Neural cell (in vitro differentiated cells): ENCODE data around the gene RNU7-1. TPM values are rescaled to one million over a fixed set of nuclear protein-coding genes. Genes with fewer than 3 reads are reported as not detected.

Experiments
- H2AFZ ChIP-seq: fragments of 200-600, 300-800 bp; sonication (generic), shearing (Covaris generic); 2 replicates; pipeline ENCODE4 v1.6.0; 2014; ENCODE audit warnings: low read depth, mild to moderate bottlenecking, antibody characterized with exemption, low read length, moderate library complexity
- H3F3A ChIP-seq: fragments of 200-600 bp; shearing (Covaris generic); 2 replicates; pipeline ENCODE4 v1.6.1; 2016; ENCODE audit warnings: mild to moderate bottlenecking, moderate library complexity, mixed read lengths, antibody characterized with exemption, low read length; ENCODE audit not compliant: insufficient read depth, poor library complexity, severe bottlenecking
- H3K27ac ChIP-seq: fragments of 200-600, 300-800 bp; sonication (generic), shearing (Covaris generic); 2 replicates; pipeline ENCODE4 v1.5.1; 2014; ENCODE audit warnings: mild to moderate bottlenecking, low read length, moderate library complexity
- H3K27me3 ChIP-seq: fragments of 300-800, 200-600 bp; sonication (generic), shearing (Covaris generic); 2 replicates; pipeline ENCODE4 v1.6.0; 2014; ENCODE audit warnings: mild to moderate bottlenecking, low read depth, low read length, moderate library complexity; ENCODE audit not compliant: insufficient read depth
- H3K36me3 ChIP-seq: fragments of 300-800, 200-600 bp; sonication (generic), shearing (Covaris generic); 2 replicates; pipeline ENCODE4 v1.5.1; 2014; ENCODE audit warnings: mild to moderate bottlenecking, antibody characterized with exemption, low read length, moderate library complexity; ENCODE audit not compliant: insufficient read depth
- H3K4me2 ChIP-seq: fragments of 300-800, 200-600 bp; sonication (generic), shearing (Covaris generic); 2 replicates; pipeline ENCODE4 v1.6.0; 2014; ENCODE audit warnings: mild to moderate bottlenecking, low read length
- H3K4me3 ChIP-seq: fragments of 300-800, 200-600 bp; sonication (generic), shearing (Covaris generic); 2 replicates; pipeline ENCODE4 v1.5.1; 2014; ENCODE audit warnings: mild to moderate bottlenecking, low read length, moderate library complexity
- H3K79me2 ChIP-seq: fragments of 200-600 bp; shearing (Covaris generic); replicated peaks from 2 replicates; pipeline ENCODE4 v1.6.0; 2014; ENCODE audit warnings: mild to moderate bottlenecking, low read length, moderate library complexity; ENCODE audit not compliant: insufficient read depth
- H3K9ac ChIP-seq: fragments of 300-800, 200-600 bp; sonication (generic), shearing (Covaris generic); 2 replicates; pipeline ENCODE4 v1.6.1; 2016; ENCODE audit warnings: mild to moderate bottlenecking, low read length, mixed read lengths
- H3K9me2 ChIP-seq: fragments of 200-600 bp; shearing (Covaris generic); 2 replicates; pipeline ENCODE4 v1.6.1; 2016; ENCODE audit warnings: mild to moderate bottlenecking, low read length, mixed read lengths; ENCODE audit not compliant: insufficient read depth
- H3K9me3 ChIP-seq: fragments of 200-600, 300-800 bp; sonication (generic), shearing (Covaris generic); 2 replicates; pipeline ENCODE4 v1.6.1; 2016; ENCODE audit warnings: mild to moderate bottlenecking, mixed run types, low read length, moderate library complexity, mixed read lengths
- H4K20me1 ChIP-seq: fragments of 200-600 bp; shearing (Covaris generic); 2 replicates; pipeline ENCODE4 v1.6.1; 2016; ENCODE audit warnings: mild to moderate bottlenecking, mixed run types; ENCODE audit not compliant: insufficient read depth
- CTCF ChIP-seq: fragments of 450-650 bp; IDR thresholded peaks from 2 replicates; pipeline ENCODE4 v1.5.1; 2014; ENCODE audit warnings: antibody characterized with exemption, mild to moderate bottlenecking, moderate library complexity; ENCODE audit not compliant: poor library complexity, severe bottlenecking
- EP300 ChIP-seq: fragments of 450-650 bp; conservative IDR thresholded peaks from 2 replicates; pipeline ENCODE4 v1.6.1; 2014; ENCODE audit warnings: antibody characterized with exemption, mild to moderate bottlenecking, moderate library complexity; ENCODE audit not compliant: poor library complexity, severe bottlenecking
- EZH2 ChIP-seq: fragments of 200-600, 300-800 bp; shearing (Covaris generic), sonication (generic); IDR thresholded peaks from 2 replicates; pipeline ENCODE4 v1.6.1; 2014; ENCODE audit warnings: antibody characterized with exemption, low read length, borderline replicate concordance, mild to moderate bottlenecking; ENCODE audit not compliant: insufficient read depth, poor library complexity, severe bottlenecking
- MXI1 ChIP-seq: fragments of 450-650 bp; conservative IDR thresholded peaks from 2 replicates; pipeline ENCODE4 v1.6.1; 2014; ENCODE audit warnings: antibody characterized with exemption, mild to moderate bottlenecking; ENCODE audit not compliant: poor library complexity, severe bottlenecking
- POLR2AphosphoS5 ChIP-seq: IDR thresholded peaks from 2 replicates; pipeline ENCODE4 v1.6.1; 2012
- RAD21 ChIP-seq: fragments of 450-650 bp; conservative IDR thresholded peaks from 2 replicates; pipeline ENCODE4 v1.6.1; 2014; ENCODE audit warnings: antibody characterized with exemption, mild to moderate bottlenecking, moderate library complexity
- SMC3 ChIP-seq: fragments of 450-650 bp; conservative IDR thresholded peaks from 2 replicates; pipeline ENCODE4 v1.6.1; 2014; ENCODE audit warnings: antibody characterized with exemption, mild to moderate bottlenecking, moderate library complexity; ENCODE audit not compliant: poor library complexity
- TAF1 ChIP-seq: IDR thresholded peaks from 2 replicates; pipeline ENCODE4 v1.6.1; 2012; ENCODE audit warnings: low read depth
- polyA plus RNA-seq: library from polyadenylated mRNA; depleted of rRNA; stranded (reverse); fragments of >200 nt; gene quantifications from 2 replicates; pipeline ENCODE4 v1.2.3, GENCODE V29; 2014
- TF ChIP-seq, protein P1 (sequence below): IDR thresholded peaks from 2 replicates; pipeline ENCODE4 v1.6.1; 2012; ENCODE audit warnings: borderline replicate concordance

RNU7-1 gene
- polyA plus RNA-seq, 1 donor from 2014 or later: not detected

GRCh38 chr12:6946920-6947374, 3.3 kb downstream of the RNU7-1 start:
- H3K36me3 ChIP-seq: no peaks in the 10 kb centered on the region
- no peaks in the 10 kb centered on the region for H3K79me2 ChIP-seq
- no peak overlapping the region for H2AFZ ChIP-seq
- no peak overlapping the region for H3K9ac ChIP-seq
- H3K4me2 ChIP-seq: no peak overlapping the region
- no peaks in the 10 kb centered on the region for H3K27me3 ChIP-seq
- H3K9me2 ChIP-seq: no peaks in the 10 kb centered on the region
- peaks cover 4% of the 10 kb centered on the region for H3F3A ChIP-seq
- no peak for TF ChIP-seq TAF1
- no peak for TF ChIP-seq MXI1
- no peak for TF ChIP-seq CTCF
- no peak for TF ChIP-seq EZH2
- no peak for TF ChIP-seq RAD21
- no peak for TF ChIP-seq POLR2AphosphoS5
- TF ChIP-seq SMC3: no peak
- TF ChIP-seq, protein P1, sequence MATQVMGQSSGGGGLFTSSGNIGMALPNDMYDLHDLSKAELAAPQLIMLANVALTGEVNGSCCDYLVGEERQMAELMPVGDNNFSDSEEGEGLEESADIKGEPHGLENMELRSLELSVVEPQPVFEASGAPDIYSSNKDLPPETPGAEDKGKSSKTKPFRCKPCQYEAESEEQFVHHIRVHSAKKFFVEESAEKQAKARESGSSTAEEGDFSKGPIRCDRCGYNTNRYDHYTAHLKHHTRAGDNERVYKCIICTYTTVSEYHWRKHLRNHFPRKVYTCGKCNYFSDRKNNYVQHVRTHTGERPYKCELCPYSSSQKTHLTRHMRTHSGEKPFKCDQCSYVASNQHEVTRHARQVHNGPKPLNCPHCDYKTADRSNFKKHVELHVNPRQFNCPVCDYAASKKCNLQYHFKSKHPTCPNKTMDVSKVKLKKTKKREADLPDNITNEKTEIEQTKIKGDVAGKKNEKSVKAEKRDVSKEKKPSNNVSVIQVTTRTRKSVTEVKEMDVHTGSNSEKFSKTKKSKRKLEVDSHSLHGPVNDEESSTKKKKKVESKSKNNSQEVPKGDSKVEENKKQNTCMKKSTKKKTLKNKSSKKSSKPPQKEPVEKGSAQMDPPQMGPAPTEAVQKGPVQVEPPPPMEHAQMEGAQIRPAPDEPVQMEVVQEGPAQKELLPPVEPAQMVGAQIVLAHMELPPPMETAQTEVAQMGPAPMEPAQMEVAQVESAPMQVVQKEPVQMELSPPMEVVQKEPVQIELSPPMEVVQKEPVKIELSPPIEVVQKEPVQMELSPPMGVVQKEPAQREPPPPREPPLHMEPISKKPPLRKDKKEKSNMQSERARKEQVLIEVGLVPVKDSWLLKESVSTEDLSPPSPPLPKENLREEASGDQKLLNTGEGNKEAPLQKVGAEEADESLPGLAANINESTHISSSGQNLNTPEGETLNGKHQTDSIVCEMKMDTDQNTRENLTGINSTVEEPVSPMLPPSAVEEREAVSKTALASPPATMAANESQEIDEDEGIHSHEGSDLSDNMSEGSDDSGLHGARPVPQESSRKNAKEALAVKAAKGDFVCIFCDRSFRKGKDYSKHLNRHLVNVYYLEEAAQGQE: no peak
- TF ChIP-seq EP300: no peak
- no peak overlapping the region for H3K4me3 ChIP-seq
- H3K27ac ChIP-seq: no peak overlapping the region
- H3K9me3 ChIP-seq: no peaks in the 10 kb centered on the region
- H4K20me1 ChIP-seq: no peaks in the 10 kb centered on the region

DNA sequence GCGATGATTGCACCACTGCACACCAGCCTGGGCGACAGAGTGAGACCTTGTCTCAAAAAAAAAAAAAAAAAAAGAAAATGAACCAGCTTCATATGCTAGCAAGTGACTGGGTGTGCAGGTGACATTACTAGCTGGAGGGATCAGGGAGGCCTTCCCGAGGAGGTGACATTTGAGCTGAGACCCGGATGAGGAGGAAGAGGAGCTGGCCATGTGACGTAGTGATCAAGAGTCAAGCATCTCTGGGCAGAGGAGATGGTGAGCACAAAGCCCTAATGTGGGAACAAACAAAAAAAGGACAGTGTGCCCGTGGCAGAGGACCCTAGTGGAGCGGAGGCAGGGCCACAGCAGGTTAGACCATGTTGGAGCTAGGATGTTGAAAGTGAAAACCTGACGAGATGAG, 4.0 kb downstream of the RNU7-1 start:
- H3K9me3 ChIP-seq: no peaks in the 10 kb centered on the region
- peaks cover under 1% of the 10 kb centered on the region for H3F3A ChIP-seq
- no peak overlapping the region for H3K9ac ChIP-seq
- no peak for TF ChIP-seq CTCF
- TF ChIP-seq EP300: no peak
- TF ChIP-seq MXI1: no peak
- TF ChIP-seq TAF1: no peak
- no peak for TF ChIP-seq RAD21
- no peak for TF ChIP-seq SMC3
- TF ChIP-seq POLR2AphosphoS5: no peak
- no peaks in the 10 kb centered on the region for H3K36me3 ChIP-seq
- no peaks in the 10 kb centered on the region for H3K27me3 ChIP-seq
- H3K4me3 ChIP-seq: no peak overlapping the region
- H4K20me1 ChIP-seq: no peaks in the 10 kb centered on the region
- H3K79me2 ChIP-seq: no peaks in the 10 kb centered on the region
- no peak overlapping the region for H3K27ac ChIP-seq
- no peak overlapping the region for H3K4me2 ChIP-seq
- no peak overlapping the region for H2AFZ ChIP-seq
- H3K9me2 ChIP-seq: no peaks in the 10 kb centered on the region
